ENCODE measurements around the gene LDAH. TPM values are rescaled to one million over a fixed set of nuclear protein-coding genes. Genes with fewer than 3 reads are reported as not detected.
A peak's percentile ranks its signal among the peaks of the same experiment; 100 is the strongest.

The LDAH gene
- 23.3 and 24.9 TPM in 2 replicates for total RNA-seq

- Histone ChIP-seq H3K4me3 (ENCODE audit: low read depth, low read length) (peak within 1 kb of the TSS; percentile 73), H3K27me3 (ENCODE audit: control insufficient read depth, insufficient read depth, low read length) (no peaks in the 10 kb centered on the region), H3K36me3 (ENCODE audit: control insufficient read depth, insufficient read depth, low read length) (no peaks in the 10 kb centered on the region)
- peak; percentile 41 for DNase-seq (ENCODE audit: low read depth)
- no peak for TF ChIP-seq CTCF (IDR thresholded peaks at IDR 0.05; ENCODE audit: insufficient read depth, low read length, poor library complexity, severe bottlenecking)
Observed at GRCh38 chr2:20822535-20823490, at the start of gene LDAH. Gene LDAH (minus strand): TSS chr2:20823101. CDS start chr2:20801463, 21,638 bp downstream.

GRCh38 chr2:20868377-20868776 is 45.5 kb upstream of the LDAH start:
- no peak for TF ChIP-seq CTCF (IDR thresholded peaks at IDR 0.05; ENCODE audit: insufficient read depth, low read length, poor library complexity, severe bottlenecking)
- no peak overlapping the region for H3K4me3 ChIP-seq (ENCODE audit: low read depth, low read length)
- no peaks in the 10 kb centered on the region for H3K27me3 ChIP-seq (ENCODE audit: control insufficient read depth, insufficient read depth, low read length)
- no peak for DNase-seq (ENCODE audit: low read depth)
- H3K36me3 ChIP-seq (ENCODE audit: control insufficient read depth, insufficient read depth, low read length) = no peaks in the 10 kb centered on the region

- DNase-seq (ENCODE audit: low read depth) = no peak
- no peak for TF ChIP-seq CTCF (IDR thresholded peaks at IDR 0.05; ENCODE audit: insufficient read depth, low read length, poor library complexity, severe bottlenecking)
- no peaks in the 10 kb centered on the region for H3K27me3 ChIP-seq (ENCODE audit: control insufficient read depth, insufficient read depth, low read length)
- H3K36me3 ChIP-seq (ENCODE audit: control insufficient read depth, insufficient read depth, low read length) = no peaks in the 10 kb centered on the region
- no peak overlapping the region for H3K4me3 ChIP-seq (ENCODE audit: low read depth, low read length)
Observed at GRCh38 chr2:20862850-20863249, 39.9 kb upstream of the LDAH start.

GRCh38 chr2:20855456-20855855 is 32.6 kb upstream of the LDAH start:
- H3K27me3 ChIP-seq (ENCODE audit: control insufficient read depth, insufficient read depth, low read length) = no peaks in the 10 kb centered on the region

GRCh38 chr2:20852670-20853069 is 29.8 kb upstream of the LDAH start:
- no peak for TF ChIP-seq CTCF (IDR thresholded peaks at IDR 0.05; ENCODE audit: insufficient read depth, low read length, poor library complexity, severe bottlenecking)

More at GRCh38 chr2:20855456-20855855, 32.6 kb upstream of the LDAH start:
- DNase-seq (ENCODE audit: low read depth) = no peak
- Histone ChIP-seq H3K4me3 (ENCODE audit: low read depth, low read length) (no peak overlapping the region), H3K36me3 (ENCODE audit: control insufficient read depth, insufficient read depth, low read length) (no peaks in the 10 kb centered on the region)
- TF ChIP-seq CTCF (IDR thresholded peaks at IDR 0.05; ENCODE audit: insufficient read depth, low read length, poor library complexity, severe bottlenecking) = no peak

More at GRCh38 chr2:20852670-20853069, 29.8 kb upstream of the LDAH start:
- no peak for DNase-seq (ENCODE audit: low read depth)
- no peaks in the 10 kb centered on the region for H3K27me3 ChIP-seq (ENCODE audit: control insufficient read depth, insufficient read depth, low read length)
- no peaks in the 10 kb centered on the region for H3K36me3 ChIP-seq (ENCODE audit: control insufficient read depth, insufficient read depth, low read length)
- H3K4me3 ChIP-seq (ENCODE audit: low read depth, low read length) = no peak overlapping the region
